Neural progenitor cell (in vitro differentiated cells): Measurements from ENCODE around the gene KCNT1. TPM values are rescaled to one million over a fixed set of nuclear protein-coding genes. Genes with fewer than 3 reads are reported as not detected.

Source experiments
- DNase-seq: peaks from one replicate; pipeline ENCODE4 v3.0.0-alpha.2; 2016; ENCODE audit warnings: low spot score
- H2AFZ ChIP-seq: fragments of 200-600 bp; sonication (generic); replicated peaks from 2 replicates; pipeline ENCODE4 v1.6.1; 2016; ENCODE audit warnings: antibody characterized with exemption
- H3F3A ChIP-seq: fragments of 200-600 bp; sonication (generic); 2 replicates; pipeline ENCODE4 v1.6.1; 2016; ENCODE audit warnings: antibody characterized with exemption, low read depth
- H3K27ac ChIP-seq: fragments of 200-600 bp; sonication (generic); 2 replicates; pipeline ENCODE4 v1.5.1; 2016; ENCODE audit warnings: mild to moderate bottlenecking
- H3K27me3 ChIP-seq: fragments of 200-600 bp; sonication (generic); 2 replicates; pipeline ENCODE4 v1.6.1; 2016; ENCODE audit warnings: mild to moderate bottlenecking, moderate library complexity
- H3K36me3 ChIP-seq: fragments of 200-600 bp; sonication (generic); 2 replicates; pipeline ENCODE4 v1.5.1; 2016
- H3K4me1 ChIP-seq: fragments of 200-600 bp; sonication (generic); 2 replicates; pipeline ENCODE4 v1.6.1; 2016; ENCODE audit warnings: mixed run types
- H3K4me2 ChIP-seq: fragments of 200-600 bp; sonication (generic); 2 replicates; pipeline ENCODE4 v1.6.1; 2016
- H3K4me3 ChIP-seq: fragments of 200-600 bp; sonication (generic); 2 replicates; pipeline ENCODE4 v1.5.1; 2016
- H3K79me2 ChIP-seq: fragments of 200-600 bp; sonication (generic); 2 replicates; pipeline ENCODE4 v1.6.1; 2016; ENCODE audit warnings: low read depth
- H3K9ac ChIP-seq: fragments of 200-600 bp; sonication (generic); 2 replicates; pipeline ENCODE4 v1.6.1; 2016
- H3K9me3 ChIP-seq: fragments of 200-600 bp; sonication (generic); 2 replicates; pipeline ENCODE4 v1.5.1; 2016; ENCODE audit warnings: low read depth
- H4K20me1 ChIP-seq: fragments of 200-600 bp; sonication (generic); 2 replicates; pipeline ENCODE4 v1.6.1; 2016; ENCODE audit warnings: low read depth
- H3K27ac Mint-ChIP-seq: 3 replicates; pipeline ENCODE4 v1.8.0; 2021; ENCODE audit warnings: mixed read lengths
- H3K27me3 Mint-ChIP-seq: 2 replicates; pipeline ENCODE4 v1.8.0; 2022; ENCODE audit warnings: low read depth, mild to moderate bottlenecking, inconsistent platforms, moderate library complexity, mixed read lengths; ENCODE audit not compliant: insufficient read depth
- H3K36me3 Mint-ChIP-seq: 3 replicates; pipeline ENCODE4 v1.8.0; 2021; ENCODE audit warnings: mixed read lengths
- H3K4me1 Mint-ChIP-seq: 3 replicates; pipeline ENCODE4 v1.8.0; 2021; ENCODE audit warnings: mixed read lengths
- H3K4me3 Mint-ChIP-seq: 3 replicates; pipeline ENCODE4 v1.8.0; 2021; ENCODE audit warnings: mild to moderate bottlenecking, moderate library complexity, mixed read lengths
- H3K9me3 Mint-ChIP-seq: 3 replicates; pipeline ENCODE4 v1.8.0; 2020; ENCODE audit warnings: mixed read lengths
- CTCF ChIP-seq: fragments of 200-600 bp; sonication (generic); IDR thresholded peaks from 2 replicates; pipeline ENCODE4 v1.5.1; 2017; ENCODE audit warnings: antibody characterized with exemption, mild to moderate bottlenecking
- EZH2 ChIP-seq: fragments of 200-600 bp; sonication (generic); IDR thresholded peaks from 2 replicates; pipeline ENCODE4 v1.6.1; 2017; ENCODE audit warnings: antibody characterized with exemption, mild to moderate bottlenecking, moderate library complexity
- EZH2phosphoT487 ChIP-seq: fragments of 200-600 bp; sonication (generic); IDR thresholded peaks from 2 replicates; pipeline ENCODE4 v1.6.1; 2017; ENCODE audit warnings: antibody characterized with exemption
- total RNA-seq: library from RNA; depleted of rRNA; stranded (reverse); fragments of >200 nt; gene quantifications from 2 replicates; pipeline ENCODE4 v1.2.3, GENCODE V29; 2015; ENCODE audit warnings: low replicate concordance

Gene KCNT1
- total RNA-seq, 1 donor from 2014 or later, result not detected

- Histone ChIP-seq H3K4me3 (no peak overlapping the region), H3K36me3 (no peaks in the 10 kb centered on the region), H4K20me1 (no peaks in the 10 kb centered on the region), H3K4me1 (no peaks in the 10 kb centered on the region), H3F3A (no peaks in the 10 kb centered on the region), H3K9me3 (no peaks in the 10 kb centered on the region), H3K9ac (no peak overlapping the region), H3K79me2 (no peaks in the 10 kb centered on the region), H3K27ac (no peak overlapping the region), H3K27me3 (no peaks in the 10 kb centered on the region), H2AFZ (no peak overlapping the region), H3K4me2 (no peak overlapping the region)
- peaks cover 3% of the 10 kb centered on the region for H3K9me3 Mint-ChIP-seq
- TF ChIP-seq EZH2phosphoT487, result no peak
- TF ChIP-seq EZH2, result no peak
- no peaks in the 10 kb centered on the region for H3K4me1 Mint-ChIP-seq
- no peaks in the 10 kb centered on the region for H3K36me3 Mint-ChIP-seq
- no peak overlapping the region for H3K27ac Mint-ChIP-seq
- H3K27me3 Mint-ChIP-seq, result peaks cover 8% of the 10 kb centered on the region
- no peak overlapping the region for H3K4me3 Mint-ChIP-seq
- no peak for DNase-seq
Measured at GRCh38 chr9:135750786-135751185, 48.8 kb downstream of the KCNT1 start.

- no peak for DNase-seq
- peaks cover 8% of the 10 kb centered on the region for H3K27me3 Mint-ChIP-seq
- no peaks in the 10 kb centered on the region for H3K27me3 ChIP-seq
- H3K4me2 ChIP-seq, result no peak overlapping the region
- no peaks in the 10 kb centered on the region for H3K4me1 Mint-ChIP-seq
- no peaks in the 10 kb centered on the region for H3K4me1 ChIP-seq
- H3K9ac ChIP-seq, result no peak overlapping the region
- H3K36me3 ChIP-seq, result no peaks in the 10 kb centered on the region
- no peak overlapping the region for H2AFZ ChIP-seq
- H3K4me3 Mint-ChIP-seq, result no peak overlapping the region
- TF ChIP-seq EZH2 (no peak), EZH2phosphoT487 (no peak), CTCF (no peak)
- H3K27ac ChIP-seq, result no peak overlapping the region
- H3K79me2 ChIP-seq, result no peaks in the 10 kb centered on the region
- no peaks in the 10 kb centered on the region for H3F3A ChIP-seq
- no peak overlapping the region for H3K4me3 ChIP-seq
- H4K20me1 ChIP-seq, result no peaks in the 10 kb centered on the region
- peaks cover 3% of the 10 kb centered on the region for H3K9me3 Mint-ChIP-seq
- no peak overlapping the region for H3K27ac Mint-ChIP-seq
- H3K36me3 Mint-ChIP-seq, result no peaks in the 10 kb centered on the region
- no peaks in the 10 kb centered on the region for H3K9me3 ChIP-seq
Measured at GRCh38 chr9:135751501-135751900, 49.5 kb downstream of the KCNT1 start.

DNA sequence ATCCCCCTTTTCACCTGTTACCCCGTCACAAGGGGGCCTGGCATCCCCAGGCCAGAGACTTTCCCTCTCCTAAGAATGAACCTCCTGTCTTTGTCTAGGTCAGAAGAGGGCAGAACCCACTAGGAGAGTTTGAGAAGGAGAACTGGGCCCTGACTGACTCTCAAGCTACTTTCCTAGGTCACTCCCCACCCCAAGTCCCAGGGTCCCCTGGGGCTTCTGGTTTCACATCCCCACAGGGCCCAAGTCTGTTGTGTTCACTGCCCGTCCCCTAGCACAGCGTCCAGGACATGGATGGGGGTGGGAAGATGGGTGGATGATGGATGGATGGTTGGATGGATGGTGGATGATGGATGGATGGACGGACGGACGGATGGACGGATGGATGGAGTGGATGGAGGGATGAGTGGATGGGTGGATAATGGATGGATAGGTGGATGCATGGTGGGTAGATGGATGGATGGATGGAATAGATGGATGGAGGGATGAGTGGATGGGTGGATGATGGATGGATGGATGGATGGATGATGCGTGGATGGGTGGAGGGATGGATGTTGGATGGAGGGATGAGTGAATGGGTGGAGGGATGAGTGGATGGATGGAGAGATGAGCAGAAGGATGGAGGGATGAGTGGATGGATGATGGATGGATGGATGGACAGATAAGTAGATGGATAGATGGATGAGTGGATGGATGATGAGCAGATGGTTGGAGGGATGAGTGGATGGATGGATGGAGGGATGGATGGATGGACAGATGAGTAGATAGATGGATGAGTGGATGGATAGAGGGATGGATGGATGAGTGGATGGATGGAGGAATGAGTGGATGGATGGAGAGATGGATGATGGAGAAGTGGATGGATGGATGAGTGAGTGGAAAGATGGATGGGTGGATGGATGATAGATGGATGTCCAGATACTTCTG lies 50.6 kb downstream of the KCNT1 start:
- no peak for TF ChIP-seq CTCF
- TF ChIP-seq EZH2phosphoT487, result no peak
- H3K27ac Mint-ChIP-seq, result no peak overlapping the region
- H3K4me3 Mint-ChIP-seq, result no peak overlapping the region
- Histone ChIP-seq H3K4me2 (no peak overlapping the region), H3K4me3 (no peak overlapping the region), H3K27ac (no peak overlapping the region), H3K27me3 (no peaks in the 10 kb centered on the region), H4K20me1 (no peaks in the 10 kb centered on the region), H3K36me3 (no peaks in the 10 kb centered on the region), H3K4me1 (no peaks in the 10 kb centered on the region), H3K79me2 (no peaks in the 10 kb centered on the region), H3F3A (no peaks in the 10 kb centered on the region), H3K9me3 (no peaks in the 10 kb centered on the region), H2AFZ (no peak overlapping the region), H3K9ac (no peak overlapping the region)
- H3K36me3 Mint-ChIP-seq, result no peaks in the 10 kb centered on the region
- no peaks in the 10 kb centered on the region for H3K4me1 Mint-ChIP-seq
- H3K9me3 Mint-ChIP-seq, result peaks cover 3% of the 10 kb centered on the region
- H3K27me3 Mint-ChIP-seq, result peaks cover 8% of the 10 kb centered on the region
- no peak for DNase-seq
